NK-92 (cell line): ENCODE measurements around the gene MTHFD1.

Source experiments
- DNase-seq: peaks from one replicate; lab custom pipeline; 2025; ENCODE audit not compliant: unreplicated experiment; lab: John Stamatoyannopoulos, UW

MTHFD1 gene

DNA sequence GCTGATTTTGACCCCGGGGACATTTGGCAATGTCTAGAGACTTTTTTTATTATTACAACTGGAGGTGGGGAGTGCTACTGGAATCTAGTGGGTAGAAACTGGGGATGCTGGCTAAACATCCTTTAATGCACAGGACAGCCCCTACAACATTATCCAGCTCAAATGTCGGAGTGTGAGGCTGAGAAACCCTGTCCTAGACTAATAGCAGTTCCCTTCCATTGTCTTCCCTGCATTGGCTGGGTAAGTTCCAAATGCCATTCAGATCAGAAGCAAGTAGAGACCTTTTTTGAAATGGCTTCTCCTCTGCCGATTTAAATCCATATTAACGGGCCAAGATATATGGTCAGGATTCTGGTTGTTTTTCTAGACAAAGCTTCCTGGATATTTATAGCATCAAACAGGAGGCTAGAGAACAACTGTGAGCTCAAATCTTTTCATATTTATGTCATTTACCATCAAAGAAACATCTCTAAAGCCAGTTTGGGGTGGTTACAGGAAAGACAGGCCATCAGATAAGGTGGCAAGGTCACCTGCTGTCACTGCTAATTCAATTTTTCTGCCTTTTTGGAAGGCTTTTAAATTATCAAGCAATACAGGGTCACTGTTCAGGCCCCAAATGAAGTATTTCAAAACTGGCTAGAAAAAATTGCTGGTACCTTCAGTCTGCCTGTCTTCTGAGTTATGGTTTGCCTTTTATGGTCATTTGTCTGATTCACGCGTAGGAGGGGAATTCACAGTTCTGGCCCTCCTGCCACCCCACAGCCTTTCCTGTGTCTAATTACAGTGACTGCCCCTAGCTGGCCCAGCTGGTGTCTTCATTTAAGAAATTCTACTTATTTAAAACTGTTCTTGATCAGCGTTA lies 57.1 kb downstream of the MTHFD1 start:
- no peak for DNase-seq

DNA sequence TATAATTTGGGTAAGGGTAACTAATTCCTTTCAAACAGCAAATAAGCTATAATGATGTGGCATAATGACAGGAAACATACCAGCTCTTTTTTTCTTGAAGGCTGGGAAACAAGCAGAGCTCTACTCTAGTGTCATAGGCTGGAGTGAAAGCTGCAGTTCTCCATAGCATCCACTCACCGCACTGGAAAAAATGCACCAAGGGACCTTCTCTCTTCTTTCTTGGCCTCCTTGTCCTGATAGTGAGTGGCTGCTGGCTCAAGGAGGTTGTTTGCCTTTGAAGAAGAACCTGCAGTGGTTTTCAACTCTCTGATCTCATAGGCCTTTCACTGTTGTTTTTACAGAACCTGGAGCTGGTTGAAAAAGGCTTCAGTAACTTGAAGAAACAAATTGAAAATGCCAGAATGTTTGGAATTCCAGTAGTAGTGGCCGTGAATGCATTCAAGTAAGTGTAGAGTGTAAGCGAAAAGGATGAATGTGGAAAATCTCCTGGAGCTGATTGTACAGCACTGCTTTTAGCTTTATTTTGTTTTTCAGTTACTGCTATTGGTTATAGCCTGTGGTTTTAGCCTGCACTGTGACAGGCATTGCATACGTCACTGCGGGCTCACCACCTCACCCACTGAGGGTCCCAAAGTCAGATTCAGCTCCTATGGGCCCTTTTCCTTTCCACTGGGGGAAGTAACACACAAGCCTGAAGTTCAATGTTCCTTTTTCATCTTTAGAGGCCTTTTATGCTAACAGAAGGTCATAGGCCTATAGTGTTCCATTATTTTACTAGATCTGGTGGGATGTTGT lies 59.9 kb downstream of the MTHFD1 start:
- no peak for DNase-seq

DNA sequence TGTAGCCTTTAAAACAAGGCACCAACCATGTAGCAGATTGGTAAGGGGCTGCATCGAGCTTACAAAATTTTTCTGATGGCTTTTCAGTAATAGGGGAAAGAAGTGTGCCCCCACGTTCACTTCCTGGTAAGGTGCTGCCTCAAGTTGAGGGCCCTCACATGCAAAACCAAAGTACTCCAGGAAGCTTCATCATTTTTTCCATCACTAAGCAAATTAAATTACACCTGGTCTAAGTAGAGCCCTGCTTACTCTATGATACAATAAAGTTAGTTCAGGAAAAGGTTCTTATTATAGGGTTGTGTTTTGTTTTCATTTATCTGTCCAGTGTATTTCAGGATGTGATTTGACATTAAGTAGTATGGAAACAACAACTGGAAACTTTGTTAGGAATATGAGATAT lies 62.1 kb downstream of the MTHFD1 start:
- DNase-seq: no peak

DNA sequence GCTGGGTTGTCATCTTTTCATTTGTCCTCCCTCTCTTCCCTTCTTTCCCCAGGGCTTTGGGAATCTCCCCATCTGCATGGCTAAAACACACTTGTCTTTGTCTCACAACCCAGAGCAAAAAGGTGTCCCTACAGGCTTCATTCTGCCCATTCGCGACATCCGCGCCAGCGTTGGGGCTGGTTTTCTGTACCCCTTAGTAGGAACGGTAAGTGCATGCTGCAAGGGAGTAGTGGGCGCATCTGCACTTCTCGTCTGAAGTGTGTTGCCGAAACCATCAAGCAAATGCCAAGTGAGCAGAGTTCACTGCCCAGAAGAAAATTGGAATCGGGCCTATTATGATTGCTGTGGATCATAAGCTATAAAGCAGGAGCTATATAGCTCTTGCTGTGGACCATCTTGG lies 66.5 kb downstream of the MTHFD1 start:
- no peak for DNase-seq

DNA sequence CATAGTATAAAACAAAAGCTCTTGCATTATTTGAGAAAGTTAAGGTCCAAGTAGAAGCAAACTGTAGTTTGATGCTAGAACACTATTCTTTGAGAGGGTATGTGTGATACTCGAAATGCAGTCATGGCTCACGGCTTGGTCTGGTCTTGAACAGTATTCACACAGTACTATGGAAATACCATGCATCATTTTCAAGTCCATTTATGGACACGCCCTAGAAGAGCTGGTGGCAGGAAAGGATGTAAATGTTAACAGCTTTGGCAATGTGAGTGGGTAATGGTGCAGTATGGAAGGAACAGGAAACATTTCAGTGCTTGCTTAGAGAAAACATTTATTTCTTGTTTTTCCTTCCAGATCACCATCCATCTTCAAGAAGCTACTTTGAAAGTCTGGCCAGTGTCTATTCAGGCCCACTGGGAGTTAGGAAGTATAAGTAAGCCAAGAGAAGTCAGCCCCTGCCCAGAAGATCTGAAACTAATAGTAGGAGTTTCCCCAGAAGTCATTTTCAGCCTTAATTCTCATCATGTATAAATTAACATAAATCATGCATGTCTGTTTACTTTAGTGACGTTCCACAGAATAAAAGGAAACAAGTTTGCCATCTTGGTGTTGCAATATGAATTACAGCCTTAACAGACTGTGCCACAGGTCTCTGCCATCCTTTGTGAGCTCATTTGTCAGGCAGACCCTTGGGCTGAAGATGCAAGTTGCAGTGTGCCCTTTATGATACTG lies 71.4 kb downstream of the MTHFD1 start:
- DNase-seq: no peak

DNA sequence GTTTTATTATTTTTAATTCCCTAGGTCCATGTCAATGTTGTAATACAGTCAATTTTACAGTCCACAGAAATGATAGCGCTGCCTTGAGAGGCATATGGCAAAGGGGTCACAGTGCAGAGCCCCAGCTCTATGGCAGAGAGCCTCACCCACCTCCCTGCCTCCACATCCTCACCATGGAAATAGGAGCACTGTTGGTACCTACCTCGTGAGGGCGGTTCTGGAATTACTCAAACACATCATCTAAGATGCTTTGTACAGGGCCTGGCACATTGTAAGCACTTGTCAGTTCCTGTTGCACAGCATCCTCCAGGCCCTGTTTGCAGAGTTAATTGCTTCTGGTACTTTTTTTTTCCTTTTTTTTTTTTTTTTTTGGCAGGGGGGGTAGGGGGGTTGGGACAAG lies 73.1 kb downstream of the MTHFD1 start:
- DNase-seq: no peak

DNA sequence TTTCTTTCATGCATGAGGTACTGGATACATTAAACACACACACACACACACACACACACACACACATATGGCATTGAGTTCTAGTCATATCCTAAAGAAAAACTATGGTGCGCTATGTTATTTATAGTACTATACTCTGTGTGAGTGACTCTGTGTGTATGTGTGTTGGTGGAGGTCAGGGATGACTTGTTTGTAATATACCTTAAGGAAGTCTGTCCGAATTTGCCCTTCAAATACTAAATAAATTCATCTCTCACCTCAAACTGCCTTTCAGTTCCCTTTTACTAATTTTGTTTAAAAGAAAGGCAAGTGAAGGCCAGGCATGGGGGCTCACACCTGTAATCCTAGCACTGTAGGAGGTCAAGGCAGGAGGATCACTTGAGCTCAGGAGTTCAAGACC lies 75.0 kb downstream of the MTHFD1 start:
- DNase-seq: no peak

DNA sequence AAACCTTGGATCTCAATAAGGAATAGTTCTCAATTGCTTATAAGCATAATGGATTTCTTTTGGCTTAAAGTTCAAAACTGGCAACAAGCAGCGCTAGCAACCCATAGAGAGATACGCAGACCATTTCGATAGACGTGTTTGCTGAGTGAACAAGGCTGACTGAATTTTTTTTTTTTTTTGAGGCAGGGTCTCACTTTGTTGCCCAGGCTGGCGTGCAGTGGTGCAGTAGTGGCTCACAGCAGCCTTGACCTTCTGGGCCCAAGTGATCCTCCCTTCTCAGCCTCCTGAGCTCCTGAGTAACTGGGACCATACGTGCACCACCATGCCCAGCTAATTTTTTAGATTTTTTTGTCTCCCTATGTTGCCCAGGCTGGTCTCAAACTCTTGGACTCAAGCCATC lies 75.7 kb downstream of the MTHFD1 start:
- DNase-seq: no peak

DNA sequence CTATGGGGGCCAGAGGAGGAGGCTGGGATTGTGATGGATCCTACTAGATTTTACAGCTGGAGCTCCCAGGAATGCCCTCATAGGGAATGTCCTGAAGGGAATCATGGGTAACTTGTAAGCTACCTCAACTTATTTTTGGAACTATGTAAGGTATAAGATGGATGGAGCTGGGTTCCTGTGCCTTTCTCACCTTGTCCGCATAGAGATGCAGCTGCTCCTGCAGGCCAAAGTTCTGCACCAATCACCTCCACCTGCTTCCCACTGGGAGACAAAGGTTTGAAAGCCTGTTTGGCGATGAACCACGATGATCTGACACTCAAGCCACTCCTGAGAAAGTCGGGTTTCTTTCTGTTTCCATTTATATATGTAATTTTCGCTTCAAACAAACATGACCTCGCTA lies 76.5 kb downstream of the MTHFD1 start:
- DNase-seq: no peak

DNA sequence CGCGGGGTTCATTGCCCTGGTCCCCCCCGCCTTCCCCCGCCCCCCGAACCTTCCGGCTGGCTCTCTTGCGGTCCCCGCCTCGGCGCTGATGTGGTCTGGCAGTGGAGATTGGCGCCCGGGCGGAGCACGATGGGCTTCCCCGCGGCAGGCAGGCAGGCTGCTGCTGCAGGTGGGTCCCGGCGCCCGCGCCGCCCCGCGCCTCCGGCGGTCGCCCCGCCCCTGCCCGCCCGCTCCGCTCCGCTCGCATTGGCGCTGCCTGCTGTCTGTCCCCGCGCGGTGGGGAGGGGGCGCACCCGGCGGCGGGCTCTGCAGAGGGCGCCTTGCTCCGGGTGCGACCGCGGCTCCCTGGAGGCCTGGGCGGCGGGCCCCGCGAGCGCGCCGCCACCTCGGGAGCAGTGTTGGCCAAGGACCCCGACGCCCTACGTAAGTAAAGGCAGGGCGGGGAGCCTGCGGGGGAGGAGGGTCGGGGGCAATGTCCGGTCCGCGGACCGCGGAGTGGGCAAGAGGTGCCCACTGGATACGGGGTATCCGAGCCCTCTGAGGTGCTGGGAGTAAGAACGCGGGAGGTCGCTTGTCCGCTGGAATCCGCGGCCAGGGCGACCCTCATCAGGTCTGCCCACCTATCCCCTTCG lies 77.2 kb downstream of the MTHFD1 start, which contains the start of gene AKAP5:
AKAP5 (plus strand) TSS at position 309 of the 632 bp plus-strand sequence. CDS start 2,896 bp downstream, outside the sequence.
- DNase-seq: no peak

DNA sequence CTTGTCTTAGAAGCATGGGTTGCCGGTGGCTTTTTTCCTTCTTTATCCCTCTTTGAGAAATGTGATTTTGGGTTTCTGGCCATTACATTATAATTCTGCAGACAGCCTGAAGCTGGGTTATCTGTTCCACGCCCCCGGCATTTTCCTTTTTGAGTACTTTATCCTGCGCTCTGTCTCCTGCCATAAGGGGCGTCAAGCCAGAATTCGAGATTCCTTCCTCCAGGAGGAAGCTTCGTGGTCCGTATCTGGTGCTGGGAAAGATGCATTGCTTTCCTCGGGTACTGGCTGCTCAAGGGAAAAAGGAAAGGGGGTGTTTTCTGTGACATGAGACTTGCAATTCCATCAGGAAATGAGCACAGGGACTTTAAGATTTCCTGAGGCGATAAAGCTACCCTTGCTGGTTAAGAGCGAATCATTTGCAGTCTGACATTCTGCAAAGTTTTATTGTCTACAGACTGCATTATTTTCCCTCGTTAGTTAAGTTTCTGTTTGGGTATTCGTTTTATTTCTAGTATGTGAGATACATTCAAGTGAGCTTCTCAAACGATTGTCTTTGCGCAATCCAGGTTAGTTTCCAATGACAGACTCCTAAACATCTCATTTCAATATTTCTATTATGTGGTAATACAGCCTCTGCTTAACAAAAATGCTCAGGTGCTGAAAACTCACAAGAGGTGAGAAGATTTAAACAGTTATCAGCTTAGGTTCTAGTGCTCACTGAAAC lies 77.8 kb downstream of the MTHFD1 start:
- no peak for DNase-seq

DNA sequence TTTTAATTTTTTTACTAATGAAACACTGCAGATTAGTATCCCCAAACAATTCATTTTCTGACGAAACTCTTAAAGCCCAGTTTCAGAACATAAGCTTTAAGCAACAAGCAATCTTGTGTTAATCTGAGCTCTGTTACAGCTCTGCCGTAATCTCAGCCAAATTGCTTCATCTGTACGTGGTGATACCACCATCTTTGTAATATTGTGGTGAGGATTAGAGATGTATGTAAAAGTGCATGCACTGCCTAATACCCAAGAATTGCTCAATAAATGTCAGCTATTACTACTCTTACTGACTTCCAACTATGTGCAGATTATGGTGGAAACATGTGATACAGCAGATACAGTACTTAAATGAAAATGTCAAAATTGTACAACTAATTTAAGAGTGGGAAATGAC lies 78.9 kb downstream of the MTHFD1 start:
- no peak for DNase-seq

DNA sequence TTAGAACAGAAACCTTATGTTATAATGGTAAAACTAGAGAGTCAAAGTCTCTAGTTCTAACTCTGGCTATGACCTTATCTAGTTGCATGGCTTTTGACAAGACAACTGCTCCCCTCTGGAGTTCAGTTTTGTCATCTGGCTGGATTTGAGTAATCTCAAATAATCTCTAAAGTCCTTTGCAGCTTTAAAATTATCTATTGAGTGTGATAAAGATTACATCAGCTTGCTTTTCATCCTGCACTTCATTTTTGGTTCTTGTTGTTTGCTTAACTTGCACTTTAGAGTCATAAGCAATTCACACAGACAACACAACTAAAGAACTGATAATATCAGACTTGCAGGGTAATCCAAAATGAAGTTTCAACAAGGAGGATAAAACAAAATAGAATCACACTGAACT lies 79.4 kb downstream of the MTHFD1 start:
- no peak for DNase-seq

DNA sequence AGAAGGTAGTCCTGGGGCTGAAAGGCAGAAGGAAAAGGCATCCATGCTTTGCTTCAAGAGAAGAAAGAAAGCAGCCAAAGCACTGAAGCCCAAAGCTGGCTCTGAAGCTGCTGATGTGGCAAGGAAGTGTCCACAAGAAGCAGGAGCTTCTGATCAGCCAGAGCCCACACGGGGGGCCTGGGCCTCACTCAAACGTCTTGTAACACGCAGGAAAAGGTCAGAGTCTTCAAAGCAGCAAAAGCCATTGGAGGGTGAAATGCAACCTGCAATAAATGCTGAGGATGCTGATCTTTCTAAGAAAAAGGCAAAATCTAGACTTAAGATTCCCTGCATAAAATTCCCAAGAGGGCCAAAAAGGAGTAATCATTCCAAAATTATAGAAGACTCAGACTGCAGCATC lies 80.3 kb downstream of the MTHFD1 start:
- DNase-seq: no peak

DNA sequence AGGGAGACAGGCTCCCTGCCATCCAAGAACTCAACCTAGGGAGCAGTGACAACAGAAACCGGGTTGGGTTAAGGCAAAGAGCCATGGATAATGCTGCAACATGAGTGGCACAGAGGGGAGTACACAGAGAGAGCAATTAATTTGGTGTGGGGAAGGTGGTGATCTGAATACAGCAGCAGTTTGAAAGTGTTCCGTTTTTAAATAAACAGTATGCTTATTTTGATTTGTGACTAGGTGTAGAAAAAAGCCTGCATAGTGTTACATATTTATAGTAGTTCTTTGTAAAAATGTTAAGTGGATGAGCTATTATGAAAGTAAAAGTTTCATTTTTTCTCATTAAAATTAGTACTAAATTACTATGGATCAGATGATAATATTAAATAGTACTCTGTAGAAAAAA lies 85.9 kb downstream of the MTHFD1 start:
- no peak for DNase-seq

DNA sequence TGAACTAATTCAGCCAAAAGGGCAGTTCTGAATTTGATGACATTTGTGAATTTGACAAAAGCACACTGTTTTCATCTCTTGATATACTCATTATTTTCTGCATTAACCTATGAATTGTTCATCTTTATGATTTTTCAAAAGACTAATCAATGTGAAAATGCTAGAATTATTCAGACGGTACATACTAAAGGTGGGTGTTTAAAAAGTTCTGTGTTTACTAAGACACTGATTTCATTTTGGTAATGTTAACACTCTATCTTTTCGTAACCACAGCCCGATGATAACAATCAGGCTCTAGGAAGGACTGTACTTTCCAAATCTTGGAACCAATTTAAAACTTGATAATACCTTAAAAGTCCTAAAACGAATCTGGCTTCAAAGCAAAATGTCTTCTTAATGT lies 86.5 kb downstream of the MTHFD1 start:
- no peak for DNase-seq

DNA sequence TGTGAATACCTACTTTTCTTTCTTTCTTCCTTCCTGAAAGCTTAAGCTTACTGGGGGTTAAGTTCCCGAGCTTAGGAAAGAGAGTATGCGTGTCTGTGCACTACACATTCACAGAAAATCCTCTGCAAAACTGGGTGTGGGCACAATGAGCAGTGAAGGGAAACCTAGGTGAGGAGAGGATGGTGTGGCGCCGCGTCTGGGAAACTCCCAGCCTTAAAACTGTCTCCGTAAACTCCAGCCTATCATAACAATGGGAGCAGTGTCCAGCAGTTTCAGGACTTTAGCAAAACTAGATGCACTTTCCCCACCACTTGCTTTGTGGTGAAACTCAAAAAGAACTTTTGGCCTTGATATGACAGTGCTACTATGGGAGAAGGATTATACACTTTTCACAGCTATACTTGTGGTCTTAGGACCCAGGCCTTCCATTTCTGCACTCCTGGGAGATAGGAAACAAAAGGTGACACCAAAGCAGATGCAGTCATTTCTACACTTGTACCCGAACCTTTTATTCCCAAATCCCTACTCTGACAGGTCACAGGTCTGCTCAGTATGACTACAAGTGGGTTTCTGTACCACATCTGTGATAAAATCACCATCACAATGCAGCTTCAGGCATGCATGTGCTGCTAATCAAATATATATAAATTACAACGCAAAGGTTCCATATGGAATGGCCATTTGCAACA lies 87.6 kb downstream of the MTHFD1 start:
- no peak for DNase-seq

DNA sequence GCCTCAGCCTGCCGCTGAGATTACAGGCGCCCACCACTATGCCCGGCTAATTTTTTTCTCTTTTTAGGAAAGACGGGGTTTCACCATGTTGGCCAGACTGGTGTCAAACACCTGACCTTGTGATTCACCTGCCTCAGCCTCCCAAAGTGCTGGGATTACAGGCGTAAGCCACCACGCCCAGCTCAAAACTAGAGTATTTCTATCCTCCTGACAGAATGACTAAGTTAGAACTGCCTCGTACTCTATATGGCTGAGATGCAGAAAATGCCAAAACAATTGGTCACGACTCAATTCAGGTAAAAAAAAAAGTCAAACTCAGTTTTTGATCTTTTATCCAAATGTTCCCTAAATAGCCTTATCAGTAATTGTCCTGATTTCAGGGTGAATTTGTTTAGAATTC lies 88.3 kb downstream of the MTHFD1 start:
- no peak for DNase-seq

DNA sequence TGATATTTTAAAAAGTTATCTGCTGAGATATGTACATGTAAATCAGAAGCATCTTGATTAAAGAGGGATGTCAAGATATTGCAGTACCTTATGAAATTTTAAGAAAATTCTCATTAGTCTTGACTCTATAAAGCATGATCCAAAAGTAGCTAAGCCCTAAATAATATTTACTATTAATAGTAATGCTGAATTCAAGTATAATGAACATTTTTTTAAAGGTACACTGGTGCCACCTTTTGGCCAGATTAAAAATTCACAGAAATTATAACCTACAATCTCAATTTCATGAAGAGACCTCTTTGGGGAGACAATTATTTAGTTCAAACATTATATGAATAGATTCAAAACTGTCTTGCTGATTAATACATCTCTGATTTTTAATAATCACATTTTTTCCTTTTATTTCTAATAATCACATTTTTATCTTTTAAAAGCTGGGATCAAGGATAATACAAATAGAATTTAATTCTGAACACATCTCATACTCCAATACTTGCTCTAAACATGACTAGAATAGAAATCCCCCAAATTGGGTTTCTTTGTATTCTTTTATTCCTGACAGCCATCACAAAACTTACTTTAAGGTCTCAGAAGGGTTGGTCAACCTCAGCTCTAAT lies 90.6 kb downstream of the MTHFD1 start:
- DNase-seq: no peak
